NCI-H146 (cell line): ENCODE data around the gene FOXP1.

Experiments used
- DNase-seq: peaks from one replicate; lab custom pipeline; 2025; lab: John Stamatoyannopoulos, UW

Gene FOXP1

GRCh38 chr3:71583566-71584393 lies at the start of gene FOXP1:
Gene FOXP1, minus strand, starts transcription at chr3:71583728. Its CDS starts 385,347 bp downstream, at chr3:71198381.
- DNase-seq, result peak; percentile 67

DNA sequence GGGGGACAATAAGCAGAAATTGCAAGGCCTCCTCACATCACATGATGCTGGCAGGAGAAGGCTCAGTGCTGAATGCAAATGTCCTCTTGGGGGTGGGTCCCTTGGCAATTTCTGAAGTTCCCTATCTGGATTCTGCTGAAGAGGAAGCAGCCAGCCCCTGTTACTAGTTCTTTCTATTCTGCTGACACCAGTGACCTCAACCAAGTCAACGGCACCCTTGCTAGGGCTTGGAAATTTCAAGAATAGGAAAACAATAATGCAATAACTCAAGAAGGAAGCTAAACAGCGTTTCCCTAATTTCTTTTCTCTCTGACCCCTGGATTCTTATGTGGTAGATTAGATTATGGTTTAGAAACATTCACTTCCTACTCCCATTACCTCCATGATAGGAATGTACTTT lies 46.2 kb upstream of the FOXP1 start:
- no peak for DNase-seq

DNA sequence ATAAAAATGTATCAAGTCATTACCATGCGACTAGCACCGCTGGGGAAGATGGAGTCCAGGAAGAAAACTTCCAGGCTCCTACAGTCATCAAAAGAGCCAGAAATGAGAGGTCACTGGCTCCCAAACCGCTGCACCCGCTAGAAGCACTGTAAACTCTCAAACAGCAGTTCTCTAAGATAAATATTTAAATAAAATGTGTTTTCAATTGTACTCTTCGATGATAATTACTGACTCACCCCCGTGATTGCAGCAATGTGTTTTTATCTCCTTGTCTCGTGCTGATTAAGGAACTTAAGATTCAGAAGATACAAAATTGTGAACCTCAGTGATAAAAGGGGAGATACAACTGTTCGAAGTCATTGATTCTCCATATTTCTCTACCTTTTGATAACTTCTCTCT lies 45.8 kb upstream of the FOXP1 start:
- DNase-seq, result no peak

- DNase-seq, result no peak
Measured at GRCh38 chr3:71628522-71628921, 45.0 kb upstream of the FOXP1 start.

DNA sequence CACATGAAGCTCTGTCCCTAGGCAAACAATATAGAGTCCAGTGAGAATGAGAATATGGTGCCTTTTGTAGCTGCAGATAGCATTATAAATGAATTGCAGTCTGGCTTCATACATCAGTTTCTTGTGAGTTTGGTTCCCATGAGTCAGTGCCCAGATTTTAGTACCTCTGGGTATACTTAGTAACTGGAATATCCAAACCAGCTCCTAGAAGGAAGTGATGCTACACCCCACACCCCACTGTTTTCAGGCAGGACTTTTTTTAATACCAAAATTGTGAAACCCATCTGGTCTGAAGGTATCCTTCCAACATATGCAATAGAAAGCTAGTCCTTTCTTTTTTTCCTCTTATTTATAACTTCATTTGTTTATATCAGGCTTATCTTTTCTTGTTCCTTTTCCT lies 42.1 kb upstream of the FOXP1 start:
- no peak for DNase-seq

DNA sequence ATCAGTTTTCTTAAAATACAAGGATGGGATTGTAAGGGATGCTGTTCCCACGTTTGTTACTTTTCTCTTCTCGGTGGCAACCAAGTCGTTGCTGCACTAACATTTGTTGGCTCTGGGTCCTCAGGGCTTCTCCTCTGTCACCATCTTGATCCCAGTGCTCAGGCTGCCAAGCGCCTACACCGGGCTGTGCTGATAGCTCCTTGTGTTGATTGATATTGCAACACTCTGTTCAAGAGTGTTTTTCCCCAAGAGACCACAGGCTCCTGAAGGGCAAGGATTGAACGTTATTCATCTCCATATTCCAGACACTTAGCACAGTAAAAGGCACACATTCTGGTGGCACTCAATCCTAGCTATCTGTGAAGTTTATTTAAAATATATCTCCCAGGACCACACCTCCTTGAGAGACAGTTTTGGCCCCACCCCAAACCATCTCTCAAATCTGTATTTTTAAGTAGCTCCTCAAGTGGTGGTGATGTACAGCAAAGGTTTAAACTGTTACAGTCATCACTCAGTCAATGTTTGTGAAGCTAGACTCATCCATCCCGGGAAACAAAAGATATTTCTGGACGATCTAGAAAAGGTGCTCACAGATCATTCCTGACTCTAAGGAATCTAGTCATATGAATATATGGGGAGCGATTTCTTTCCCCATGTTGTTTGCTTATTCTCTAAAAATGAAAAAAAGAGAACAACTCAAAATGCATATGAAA lies 38.5 kb upstream of the FOXP1 start:
- DNase-seq, result no peak

DNA sequence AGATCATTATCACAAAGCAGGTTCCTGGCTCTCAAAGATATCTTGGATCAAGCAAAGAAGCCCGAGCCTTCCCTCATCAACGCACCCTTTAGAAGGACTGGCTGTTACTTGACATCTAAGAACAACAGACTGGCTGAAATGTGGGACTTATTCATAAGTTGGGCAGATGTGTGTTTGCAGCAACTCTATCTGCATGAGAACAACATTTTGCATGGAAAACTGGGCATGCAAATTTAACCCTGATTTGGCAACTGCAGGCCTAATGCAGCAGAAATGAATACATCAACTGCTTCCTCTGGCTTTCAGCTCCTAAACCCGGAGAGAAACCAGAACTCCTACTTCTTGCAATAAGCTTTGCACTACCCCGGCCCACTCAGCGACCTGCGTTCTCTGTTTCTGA lies 35.0 kb upstream of the FOXP1 start:
- DNase-seq, result no peak

GRCh38 chr3:71616571-71617021 lies 33.1 kb upstream of the FOXP1 start:
- no peak for DNase-seq

GRCh38 chr3:71614869-71615268 lies 31.3 kb upstream of the FOXP1 start:
- no peak for DNase-seq

DNA sequence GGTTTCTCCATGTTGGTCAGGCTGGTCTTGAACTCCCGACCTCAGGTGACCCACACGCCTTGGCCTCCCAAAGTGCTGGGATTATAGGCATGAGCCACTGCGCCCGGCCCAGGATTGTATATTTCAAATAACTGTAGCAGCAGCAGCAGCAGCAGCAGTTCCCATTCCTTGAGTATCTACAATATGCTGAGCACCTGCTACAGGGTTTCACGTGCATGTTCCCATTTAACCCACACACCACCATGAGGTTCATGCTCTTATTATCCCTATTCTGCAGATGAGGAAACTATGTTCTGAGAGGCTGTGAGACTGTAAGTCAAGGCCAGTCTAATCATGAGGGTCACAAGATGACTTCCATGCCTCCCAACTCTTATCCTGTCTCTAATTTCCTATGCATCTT lies 30.9 kb upstream of the FOXP1 start:
- DNase-seq, result no peak

- DNase-seq, result no peak
Measured at GRCh38 chr3:71611099-71611498, 27.6 kb upstream of the FOXP1 start.

- no peak for DNase-seq
Measured at GRCh38 chr3:71607364-71607763, 23.8 kb upstream of the FOXP1 start.

GRCh38 chr3:71606582-71606981 lies 23.1 kb upstream of the FOXP1 start:
- DNase-seq, result no peak

- no peak for DNase-seq
Measured at GRCh38 chr3:71602256-71602655, 18.7 kb upstream of the FOXP1 start.

DNA sequence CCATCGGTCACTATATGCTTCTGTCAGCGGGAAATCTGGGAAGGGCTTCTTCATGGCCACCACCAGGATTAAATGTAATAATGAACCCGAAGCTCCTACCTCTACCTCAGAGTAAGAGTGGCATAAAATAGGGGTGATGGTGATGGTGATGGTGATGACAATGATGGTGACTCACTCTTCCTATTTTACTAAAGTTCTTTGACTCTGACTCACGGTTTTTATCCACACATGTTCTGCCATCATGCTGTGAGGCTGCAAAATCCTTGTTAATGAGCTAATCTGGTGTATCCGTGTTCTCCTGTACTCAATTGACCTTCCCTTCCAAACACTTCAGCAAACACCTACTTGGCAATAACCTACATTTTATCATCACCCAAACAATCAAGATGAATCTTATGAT lies 18.3 kb upstream of the FOXP1 start:
- no peak for DNase-seq

DNA sequence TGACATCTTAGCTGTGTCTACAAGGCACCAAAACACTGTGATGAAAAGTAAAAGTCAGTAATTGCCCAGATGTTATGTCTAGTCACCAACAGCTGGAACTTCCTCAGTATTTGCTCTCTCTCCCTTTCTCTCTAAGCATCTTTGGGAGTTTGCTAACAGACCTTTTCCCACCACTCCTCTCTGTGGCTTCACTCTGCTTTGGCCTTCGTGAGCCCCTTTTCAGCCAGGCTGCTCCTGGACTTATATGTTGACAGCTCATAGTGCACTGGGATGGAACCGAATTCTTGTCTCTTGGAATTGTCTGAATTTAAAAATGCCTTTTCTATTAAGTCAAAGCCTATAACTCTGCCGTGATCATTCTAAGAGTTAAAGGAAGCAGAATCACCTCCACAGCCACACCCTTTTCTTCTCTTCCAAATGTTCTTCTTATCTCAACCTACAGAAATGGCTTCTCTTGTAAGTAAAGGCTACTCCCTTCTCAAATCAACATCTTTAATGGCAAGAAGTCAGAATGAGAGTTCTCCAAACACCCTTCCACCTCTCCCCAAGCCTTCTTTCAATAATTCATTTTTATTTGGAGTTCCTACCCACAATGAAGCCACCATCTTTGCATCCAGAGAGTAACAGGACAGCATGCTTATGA lies 17.2 kb upstream of the FOXP1 start:
- DNase-seq, result no peak

- DNase-seq, result no peak
Measured at GRCh38 chr3:71599416-71599815, 15.9 kb upstream of the FOXP1 start.

DNA sequence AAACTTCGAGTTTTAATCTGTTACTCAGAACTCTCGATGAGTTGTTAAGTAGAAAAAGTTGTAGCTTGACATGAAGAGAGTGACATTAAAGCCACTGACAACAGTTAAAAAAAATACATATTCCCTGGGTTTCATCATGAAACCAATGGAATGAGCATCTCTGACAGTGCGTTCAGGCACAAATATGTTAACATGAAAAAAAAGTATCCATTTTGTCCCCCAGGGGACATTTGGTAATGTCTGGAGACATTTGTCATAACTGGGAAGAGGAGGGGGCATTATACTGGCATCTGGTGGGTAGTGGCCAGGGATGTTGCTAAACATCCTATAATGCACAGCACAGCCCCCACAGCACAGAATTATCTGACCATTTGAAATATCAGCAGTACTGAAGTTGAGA lies 14.8 kb upstream of the FOXP1 start:
- DNase-seq, result no peak

- no peak for DNase-seq
Measured at GRCh38 chr3:71597286-71597685, 13.8 kb upstream of the FOXP1 start.

GRCh38 chr3:71593106-71593505 lies 9.6 kb upstream of the FOXP1 start:
- no peak for DNase-seq

DNA sequence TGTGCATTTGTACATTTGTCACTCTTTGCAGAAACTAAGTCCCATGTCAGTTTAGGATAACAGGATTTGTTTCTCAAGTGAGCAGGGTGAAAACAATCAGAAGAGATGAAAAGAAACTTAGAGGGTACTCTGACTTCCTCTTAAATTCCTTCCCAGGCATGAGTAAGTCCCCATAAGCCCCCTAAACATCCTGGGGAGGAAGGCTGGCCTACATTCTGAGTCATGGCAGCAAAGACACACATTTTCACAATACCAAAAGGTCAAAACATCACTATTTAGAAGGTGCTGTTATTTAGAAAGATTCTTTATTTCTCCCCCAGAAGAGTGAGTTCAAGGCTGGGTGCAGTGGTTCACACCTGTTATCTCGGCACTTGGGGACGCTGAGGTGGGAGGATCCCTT lies 7.6 kb upstream of the FOXP1 start:
- no peak for DNase-seq

- DNase-seq, result peak; percentile 41
Measured at GRCh38 chr3:71589132-71589531, 5.6 kb upstream of the FOXP1 start.

DNA sequence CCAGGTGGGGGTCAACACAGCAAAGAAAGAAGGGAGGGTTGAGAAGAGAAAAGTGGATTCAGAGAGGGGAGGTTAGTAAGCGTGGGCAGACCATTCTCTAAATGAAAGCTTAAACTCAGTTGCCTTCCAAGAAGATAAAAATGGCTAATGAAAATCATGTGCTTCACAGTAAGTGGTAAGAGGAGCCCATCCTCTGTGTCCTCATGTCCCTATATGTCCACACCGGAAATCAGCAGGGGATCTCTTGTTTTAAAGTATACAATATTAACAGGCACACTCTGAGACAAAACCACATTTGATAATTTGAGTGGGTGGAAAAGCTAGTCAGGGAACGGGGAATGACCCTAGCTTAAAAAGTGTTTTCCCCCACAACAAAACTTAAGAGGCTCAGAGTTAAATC lies 4.4 kb upstream of the FOXP1 start:
- DNase-seq, result peak; percentile 14
